ENCODE measurements around the gene IL6ST.

The IL6ST gene

GRCh38 chr5:55894135-55894534 lies 100.6 kb downstream of the IL6ST start:
- DNase-seq = peak; percentile 43

- DNase-seq = no peak
These were observed 102.3 kb downstream of the IL6ST start for GRCh38 chr5:55892479-55892878.

- no peak for DNase-seq
These were observed 106.6 kb downstream of the IL6ST start for GRCh38 chr5:55888205-55888604.

GRCh38 chr5:55885359-55885758 lies 109.4 kb downstream of the IL6ST start:
- no peak for DNase-seq
